Aorta (tissue), 5 donors: ENCODE results near the gene NBL1. TPM values are rescaled to one million over a fixed set of nuclear protein-coding genes. Genes with fewer than 3 reads are reported as not detected.
A peak's percentile ranks its signal among the peaks of the same experiment; 100 is the strongest.

Experiments used
- ATAC-seq: fragments of 200-7000 bp; cut with Tn5 transposase; one replicate; pipeline ENCODE4 v1.9.1; 2022; ENCODE audit warnings: moderate library complexity; ENCODE audit not compliant: low FRiP score
- DNase-seq, 2 donors: peaks; one replicate each; pipeline ENCODE4 v3.0.0-alpha.2; 2020
- H3K27ac ChIP-seq, 2 donors: one replicate each; pipeline ENCODE4 v1.5.1; 2013; ENCODE audit warnings: low read length in 2 of 2, mild to moderate bottlenecking in 2 of 2, moderate library complexity in 2 of 2, control low read depth in 1 of 2, inconsistent platforms in 1 of 2, low read depth in 1 of 2
- H3K27me3 ChIP-seq, 2 donors: one replicate each; pipeline ENCODE4 v1.6.1; 2013; ENCODE audit warnings: control low read depth in 1 of 2, low read length in 1 of 2, mild to moderate bottlenecking in 1 of 2, moderate library complexity in 1 of 2; ENCODE audit not compliant: insufficient read depth in 2 of 2, control insufficient read depth in 1 of 2
- H3K36me3 ChIP-seq, 2 donors: one replicate each; pipeline ENCODE4 v1.6.1; 2013; ENCODE audit warnings: control low read depth in 1 of 2, low read length in 1 of 2, mild to moderate bottlenecking in 1 of 2; ENCODE audit not compliant: insufficient read depth in 2 of 2, control insufficient read depth in 1 of 2
- H3K4me1 ChIP-seq, 2 donors: one replicate each; pipeline ENCODE4 v1.6.1; 2013; ENCODE audit warnings: low read length in 2 of 2, control low read depth in 1 of 2, mild to moderate bottlenecking in 1 of 2, moderate library complexity in 1 of 2; ENCODE audit not compliant: insufficient read depth in 2 of 2, control insufficient read depth in 1 of 2
- H3K4me3 ChIP-seq, 2 donors: one replicate each; pipeline ENCODE4 v1.5.1; 2013; ENCODE audit warnings: low read length in 2 of 2, control low read depth in 1 of 2, mild to moderate bottlenecking in 1 of 2
- H3K9me3 ChIP-seq: one replicate; pipeline ENCODE4 v1.6.1; 2013; ENCODE audit warnings: mild to moderate bottlenecking, low read length; ENCODE audit not compliant: control insufficient read depth
- WGBS, 2 donors: extraction: QIAGEN DNeasy Blood & Tissue Kit; methylation state at CpG; one replicate each; pipeline ENCODE4 v1.1.7; 2013; 5-methylcytosine and 5-hydroxymethylcytosine counted together
- intact Hi-C, 2 donors: fragments of 100-400 bp; cut with DNase I; formaldehyde crosslinking; loops; one replicate each; pipeline versions ENCODE4 v1.14.2 to v1.15.0; 2022
- polyA plus RNA-seq, 2 donors: library from polyadenylated mRNA; stranded (reverse); fragments of 200-250 nt; gene quantifications; one replicate each; pipeline ENCODE4 v1.2.3, GENCODE V29; 2013
- total RNA-seq, 2 donors: library from RNA; stranded (reverse); fragmentation: NEBNext Ultra II Directional; extraction: Animal tissue kit (Norgen Biotek cat#: 25700); gene quantifications; one replicate each; pipeline ENCODE4 v1.2.1, GENCODE V29; 2021
- donor health status: healthy with polysubstance abuse.
- donor health status: Bipolar disorder and iron deficiency.
- donor health status: DM: no; HTN: no; CAD: no.
- donor health status: DM: no; HTN: no; CAD: no.
- donor health status: DM: yes; HTN: yes; CAD: no.

NBL1 gene
- total and polyA plus RNA-seq, 4 donors: 133 to 188 (median 150) TPM

- Histone ChIP-seq H3K36me3 (no peaks in the 10 kb centered on the region), H3K4me1 (no peaks in the 10 kb centered on the region), H3K9me3 (no peaks in the 10 kb centered on the region), H3K27me3 (no peaks in the 10 kb centered on the region), H3K27ac (no peak within 1 kb of the TSS), H3K4me3 (peak within 1 kb of the TSS in 1 of 2 donors; percentile 27)
- WGBS, 2 donors: 3 to 6% methylated on average over 22 to 80 of the region's 80 CpGs
- intact Hi-C loops: loop anchor here (5.0 to 10.0 kb wide), 2 partner anchors 38 to 490 kb away; no protein-coding TSS in a partner anchor
- DNase-seq: no peak
- ATAC-seq: no peak
Observed at GRCh38 chr1:19664453-19665185, 20.5 kb downstream of the NBL1 start, which contains the start of gene HTR6. Gene HTR6, plus strand, starts transcription at chr1:19664875. Its CDS starts 879 bp downstream, at chr1:19665754.

GRCh38 chr1:19665186-19665495, 21.0 kb downstream of the NBL1 start:
- no peak for ATAC-seq
- 0 to 3% methylated on average over 22 to 23 of the region's 23 CpGs for WGBS, 2 donors
- Histone ChIP-seq H3K36me3 (no peaks in the 10 kb centered on the region), H3K4me1 (no peaks in the 10 kb centered on the region), H3K9me3 (no peaks in the 10 kb centered on the region), H3K27ac (no peak overlapping the region), H3K27me3 (no peaks in the 10 kb centered on the region), H3K4me3 (peak overlapping the region in 1 of 2 donors; percentile 27)
- intact Hi-C loops: loop anchor here (5.0 to 10.0 kb wide), 2 partner anchors 37 to 490 kb away; no protein-coding TSS in a partner anchor
- no peak for DNase-seq

GRCh38 chr1:19665496-19666465, 21.7 kb downstream of the NBL1 start:
- no peaks in the 10 kb centered on the region for H3K36me3 ChIP-seq
- intact Hi-C loops: loop anchor here (5.0 to 10.0 kb wide), 2 partner anchors 37 to 489 kb away; no protein-coding TSS in a partner anchor
- no peaks in the 10 kb centered on the region for H3K4me1 ChIP-seq
- ATAC-seq (peak; percentile 15), DNase-seq (no peak)
- no peak overlapping the region for H3K4me3 ChIP-seq
- no peaks in the 10 kb centered on the region for H3K9me3 ChIP-seq
- WGBS, 2 donors: 14% methylated on average over 78 to 84 of the region's 84 CpGs
- H3K27ac ChIP-seq: no peak overlapping the region
- H3K27me3 ChIP-seq: no peaks in the 10 kb centered on the region

GRCh38 chr1:19668888-19669287, 24.8 kb downstream of the NBL1 start:
- no peaks in the 10 kb centered on the region for H3K36me3 ChIP-seq
- DNase-seq: no peak
- H3K4me1 ChIP-seq: no peaks in the 10 kb centered on the region
- no peak overlapping the region for H3K27ac ChIP-seq
- 74 to 84% methylated on average over 8 of the region's 8 CpGs for WGBS, 2 donors
- H3K27me3 ChIP-seq: no peaks in the 10 kb centered on the region
- ATAC-seq: no peak
- H3K4me3 ChIP-seq: no peak overlapping the region
- intact Hi-C loops: loop anchor here (5.0 to 10.0 kb wide), 2 partner anchors 33 to 486 kb away; no protein-coding TSS in a partner anchor
- no peaks in the 10 kb centered on the region for H3K9me3 ChIP-seq

- no peak for ATAC-seq
Observed at GRCh38 chr1:19670787-19671186, 26.7 kb downstream of the NBL1 start.

GRCh38 chr1:19672237-19672636, 28.1 kb downstream of the NBL1 start:
- Histone ChIP-seq H3K27ac (no peak overlapping the region), H3K27me3 (no peaks in the 10 kb centered on the region), H3K9me3 (no peaks in the 10 kb centered on the region), H3K4me1 (no peaks in the 10 kb centered on the region), H3K4me3 (no peak overlapping the region), H3K36me3 (no peaks in the 10 kb centered on the region)
- ATAC-seq (no peak), DNase-seq (no peak)
- intact Hi-C loops: no loop called here
- 42 to 46% methylated on average over 6 of the region's 6 CpGs for WGBS, 2 donors

More at GRCh38 chr1:19670787-19671186, 26.7 kb downstream of the NBL1 start:
- no peak for DNase-seq
- Histone ChIP-seq H3K27ac (no peak overlapping the region), H3K4me3 (no peak overlapping the region), H3K36me3 (no peaks in the 10 kb centered on the region), H3K4me1 (no peaks in the 10 kb centered on the region), H3K9me3 (no peaks in the 10 kb centered on the region), H3K27me3 (no peaks in the 10 kb centered on the region)
- WGBS, 2 donors: 65 to 68% methylated on average over 4 of the region's 4 CpGs
- intact Hi-C loops: no loop called here

GRCh38 chr1:19675797-19676196, 31.7 kb downstream of the NBL1 start:
- ATAC-seq (no peak), DNase-seq (no peak)
- no peak overlapping the region for H3K27ac ChIP-seq
- H3K27me3 ChIP-seq: no peaks in the 10 kb centered on the region
- WGBS, 2 donors: 70 to 71% methylated on average over 5 of the region's 5 CpGs
- H3K4me3 ChIP-seq: no peak overlapping the region
- no peaks in the 10 kb centered on the region for H3K36me3 ChIP-seq
- H3K4me1 ChIP-seq: no peaks in the 10 kb centered on the region
- intact Hi-C loops: no loop called here
- no peaks in the 10 kb centered on the region for H3K9me3 ChIP-seq

- 6% methylated on average over 13 of the region's 13 CpGs for WGBS, 2 donors
- ATAC-seq: peak; percentile 78
- Histone ChIP-seq H3K27ac (no peak overlapping the region), H3K4me1 (no peaks in the 10 kb centered on the region), H3K4me3 (no peak overlapping the region), H3K36me3 (no peaks in the 10 kb centered on the region), H3K9me3 (no peaks in the 10 kb centered on the region), H3K27me3 (no peaks in the 10 kb centered on the region)
- DNase-seq: peak; percentile 80 to 89
- intact Hi-C loops: no loop called here
Observed at GRCh38 chr1:19676438-19676922, 32.4 kb downstream of the NBL1 start.
